HG03354 (cell line): Measurements from ENCODE around the gene MTA3.
"Not testable (repeated sequence)": the region's sequence is repeated elsewhere in the genome, so short reads cannot be mapped to it uniquely, and the experiment has no call there.

Experiments
- ATAC-seq: cut with Tn5 transposase; IDR thresholded peaks from one replicate; pipeline ENCODE4 v1.9.1; 2021; ENCODE audit warnings: mild to moderate bottlenecking; ENCODE audit not compliant: unreplicated experiment, poor library complexity, severe bottlenecking

The MTA3 gene

GRCh38 chr2:42568401-42569115 lies at the start of gene MTA3:
TSS of gene MTA3 (plus strand) at chr2:42568632. CDS start at chr2:42568746, 114 bp downstream.
- peak; percentile 42 for ATAC-seq

GRCh38 chr2:42519624-42520023 lies 48.8 kb upstream of the MTA3 start:
- no peak for ATAC-seq

- no peak for ATAC-seq
Observed at GRCh38 chr2:42522035-42522434, 46.4 kb upstream of the MTA3 start.

GRCh38 chr2:42523341-42523740 lies 45.1 kb upstream of the MTA3 start:
- no peak for ATAC-seq

GRCh38 chr2:42532397-42532796 lies 36.0 kb upstream of the MTA3 start:
- no peak for ATAC-seq

- no peak for ATAC-seq
Observed at GRCh38 chr2:42537493-42537892, 30.9 kb upstream of the MTA3 start.

- ATAC-seq: no peak
Observed at GRCh38 chr2:42542871-42543270, 25.6 kb upstream of the MTA3 start.

- ATAC-seq: no peak
Observed at GRCh38 chr2:42545023-42545721, 23.3 kb upstream of the MTA3 start.

- no peak for ATAC-seq
Observed at GRCh38 chr2:42545841-42546390, 22.5 kb upstream of the MTA3 start.

- peak; percentile 93 for ATAC-seq
Observed at GRCh38 chr2:42547014-42547413, 21.4 kb upstream of the MTA3 start.

- ATAC-seq: no peak
Observed at GRCh38 chr2:42547446-42548295, 20.8 kb upstream of the MTA3 start.

GRCh38 chr2:42550870-42551269 lies 17.6 kb upstream of the MTA3 start:
- no peak for ATAC-seq

GRCh38 chr2:42554392-42554791 lies 14.0 kb upstream of the MTA3 start:
- no peak for ATAC-seq

GRCh38 chr2:42556315-42556890 lies 12.0 kb upstream of the MTA3 start:
- ATAC-seq: no peak

- ATAC-seq: no peak
Observed at GRCh38 chr2:42557306-42557705, 11.1 kb upstream of the MTA3 start.

- ATAC-seq: no peak
Observed at GRCh38 chr2:42558827-42559226, 9.6 kb upstream of the MTA3 start.

- ATAC-seq: not testable (repeated sequence)
Observed at GRCh38 chr2:42560133-42560532, 8.3 kb upstream of the MTA3 start.

GRCh38 chr2:42560899-42561298 lies 7.5 kb upstream of the MTA3 start:
- no peak for ATAC-seq

- no peak for ATAC-seq
Observed at GRCh38 chr2:42562474-42563144, 5.8 kb upstream of the MTA3 start.
